Adrenal gland (tissue), 12 donors: ENCODE data around the gene ADCY2. TPM values are rescaled to one million over a fixed set of nuclear protein-coding genes. Genes with fewer than 3 reads are reported as not detected.

Experiments
- DNase-seq, 7 donors: peaks; one replicate each; pipeline ENCODE4 v3.0.0-alpha.2; 2019 to 2020
- H3K27ac ChIP-seq, 5 donors: fragments of 200-600 bp; sonication (generic) in 4 of 5; 1 replicate in 3 of 5; 2 replicates in 2 of 5; pipeline versions ENCODE4 v1.5.1 to v1.8.0; 2016 to 2020; ENCODE audit warnings: mild to moderate bottlenecking in 1 of 5
- H3K27me3 ChIP-seq: fragments of 200-600 bp; 2 replicates; pipeline ENCODE4 v1.8.0; 2021
- H3K36me3 ChIP-seq, 2 donors: fragments of 200-600 bp; replicated peaks in 1 of 2; 1 replicate in 1 of 2; 2 replicates in 1 of 2; pipeline versions ENCODE4 v1.5.1 to v1.8.0; 2018 to 2022
- H3K4me1 ChIP-seq, 2 donors: fragments of 200-600 bp; replicated peaks in 1 of 2; 1 replicate in 1 of 2; 2 replicates in 1 of 2; pipeline versions ENCODE4 v1.5.1 to v1.8.0; 2018 to 2021
- H3K4me3 ChIP-seq, 4 donors: fragments of 200-600 bp; sonication (generic) in 3 of 4; one replicate each; pipeline ENCODE4 v1.5.1; 2016 to 2018
- H3K9me3 ChIP-seq, 3 donors: fragments of 200-600 bp; sonication (generic) in 1 of 3; replicated peaks in 1 of 3; 1 replicate in 2 of 3; 2 replicates in 1 of 3; pipeline versions ENCODE4 v1.5.1 to v1.8.0; 2016 to 2021
- CTCF ChIP-seq, 6 experiments: fragments of 450-650 bp in 4 of 6; fragments of 200-600 bp in 2 of 6; sonication (generic) in 1 of 6; IDR thresholded peaks; 1 replicate in 5 of 6; 2 replicates in 1 of 6; pipeline versions ENCODE4 v1.5.1 to v1.8.0; 2016 to 2021; ENCODE audit warnings: antibody characterized with exemption in 6 of 6, mild to moderate bottlenecking in 2 of 6, moderate library complexity in 1 of 6
- POLR2A ChIP-seq, 2 donors: fragments of 450-650 bp; IDR thresholded peaks; one replicate each; pipeline ENCODE4 v1.6.1; 2017; ENCODE audit warnings: antibody characterized with exemption in 2 of 2, mild to moderate bottlenecking in 2 of 2, moderate library complexity in 1 of 2
- WGBS, 4 donors: extraction: QIAGEN DNeasy Blood & Tissue Kit in 2 of 4; methylation state at CpG; one replicate each; pipeline versions ENCODE4 v1.1.5 to v1.1.7; 2013 to 2017; 5-methylcytosine and 5-hydroxymethylcytosine counted together
- intact Hi-C, 2 donors: fragments of 100-400 bp; cut with DNase I; formaldehyde crosslinking; loops; one replicate each; pipeline versions ENCODE4 v1.14.1 to v1.15.0; 2022 to 2023
- polyA plus RNA-seq, 3 donors: library from polyadenylated mRNA; stranded (reverse); fragments of 200-250 nt in 2 of 3; fragments of 350-450 nt in 1 of 3; fragmentation: Illumina TruSeq in 1 of 3; extraction: RNeasy Lipid Tissue Mini Kit (QIAGEN cat#74804) in 1 of 3; gene quantifications; one replicate each; pipeline ENCODE4 v1.2.3, GENCODE V29; 2013 to 2014
- total RNA-seq, 9 donors: library from RNA; depleted of rRNA in 4 of 9; stranded (reverse); fragments of >200 nt in 4 of 9; fragments of 120-200 nt in 1 of 9; fragmentation: NEBNext Ultra II Directional in 1 of 9; extraction: Animal tissue kit (Norgen Biotek cat#: 25700) in 1 of 9; gene quantifications; one replicate each; pipeline versions ENCODE4 v1.1.0 to v1.2.4, GENCODE V29; 2013 to 2023
- donor health status: healthy with polysubstance abuse.
- donor health status: Bipolar disorder and iron deficiency.
- donor health status: DM: yes; HTN: yes; CAD: no.
- donor health status: DM: no; HTN: no; CAD: no.
- donor health status: DM: no; HTN: no; CAD: no.
- donor health status: DM: yes; HTN: yes; CAD: no.

ADCY2 gene
- total and polyA plus RNA-seq, 12 donors: 0.85 to 6.6 (median 2.3) TPM

DNA sequence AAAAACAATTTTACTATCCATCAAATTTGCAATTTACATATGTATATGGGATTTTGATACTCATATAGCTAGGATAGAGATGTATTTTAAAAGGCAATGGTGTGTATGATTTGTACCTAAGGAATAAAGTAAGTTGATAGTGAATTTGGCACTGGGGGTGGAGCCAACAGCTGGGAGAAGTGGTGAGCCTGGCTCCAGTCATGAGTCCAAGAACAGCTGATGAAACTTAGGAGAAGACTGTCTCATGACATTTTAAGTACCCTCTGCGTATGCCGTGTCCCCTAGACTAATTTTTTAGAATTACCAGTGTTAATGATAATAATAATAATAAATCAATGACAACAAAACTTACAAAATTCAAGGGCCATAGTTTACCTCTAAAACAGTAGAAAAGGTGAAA is 181.4 kb downstream of the ADCY2 start:
- H3K27ac ChIP-seq: no peak overlapping the region
- intact Hi-C loops: no loop called here
- H3K27me3 ChIP-seq: no peaks in the 10 kb centered on the region
- H3K9me3 ChIP-seq: no peaks in the 10 kb centered on the region
- no peaks in the 10 kb centered on the region for H3K4me1 ChIP-seq
- no peaks in the 10 kb centered on the region for H3K36me3 ChIP-seq
- DNase-seq: no peak
- TF ChIP-seq CTCF (IDR thresholded peaks at IDR 0.05) (no peak), POLR2A (IDR thresholded peaks at IDR 0.05) (no peak)
- WGBS, 4 donors: 83 to 96% (median 90%) methylated on average over 2 of the region's 2 CpGs
- no peak overlapping the region for H3K4me3 ChIP-seq

DNA sequence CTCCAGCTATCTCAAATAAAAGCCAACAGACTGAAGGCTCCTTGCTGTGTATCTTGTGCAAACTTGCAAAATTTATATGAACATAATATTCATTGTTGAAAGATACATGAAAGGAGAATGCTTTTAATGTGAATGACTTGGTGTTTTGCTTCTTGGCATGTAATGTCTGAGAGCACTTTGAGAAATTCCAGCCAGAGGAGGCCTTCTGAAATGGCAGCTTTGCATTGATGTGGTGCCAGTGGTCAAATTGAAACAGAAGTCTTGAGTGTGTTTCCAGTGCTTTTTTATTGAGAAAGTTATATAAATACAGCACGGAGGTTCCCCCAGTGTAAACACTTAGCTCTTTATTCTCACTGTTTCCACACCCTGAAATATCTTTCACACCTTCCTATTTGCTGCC is 182.1 kb downstream of the ADCY2 start:
- no peak for DNase-seq
- Histone ChIP-seq H3K27me3 (no peaks in the 10 kb centered on the region), H3K36me3 (no peaks in the 10 kb centered on the region), H3K4me3 (no peak overlapping the region), H3K9me3 (no peaks in the 10 kb centered on the region), H3K4me1 (no peaks in the 10 kb centered on the region), H3K27ac (no peak overlapping the region)
- 69 to 92% (median 79%) methylated on average over 1 of the region's 1 CpG for WGBS, 4 donors
- TF ChIP-seq CTCF (IDR thresholded peaks at IDR 0.05) (no peak), POLR2A (IDR thresholded peaks at IDR 0.05) (no peak)
- intact Hi-C loops: no loop called here

GRCh38 chr5:7584749-7585148 is 188.8 kb downstream of the ADCY2 start:
- Histone ChIP-seq H3K27ac (no peak overlapping the region), H3K4me3 (no peak overlapping the region), H3K9me3 (no peaks in the 10 kb centered on the region), H3K27me3 (no peaks in the 10 kb centered on the region), H3K36me3 (no peaks in the 10 kb centered on the region), H3K4me1 (no peaks in the 10 kb centered on the region)
- DNase-seq: no peak
- TF ChIP-seq CTCF (IDR thresholded peaks at IDR 0.05): no peak
- WGBS, 4 donors: 86 to 92% (median 90%) methylated on average over 2 of the region's 2 CpGs
- intact Hi-C loops: no loop called here

DNA sequence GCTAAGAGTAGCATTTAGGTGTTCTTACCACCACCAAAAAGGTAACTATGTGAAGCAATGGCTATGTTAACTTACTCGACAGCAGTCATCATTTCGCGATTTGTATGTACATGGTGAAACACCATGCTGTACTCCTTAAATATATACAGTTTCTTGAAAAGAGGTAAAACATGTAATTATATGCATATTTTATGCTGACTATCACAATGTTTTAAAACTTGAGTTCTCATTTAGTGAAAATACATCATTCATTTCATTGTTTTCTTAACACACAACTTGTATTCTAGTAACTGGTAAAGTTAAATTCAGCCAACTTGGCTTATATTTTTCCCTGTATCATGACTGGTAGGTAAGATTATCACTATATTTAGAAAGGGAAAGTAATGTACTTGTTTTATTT is 189.9 kb downstream of the ADCY2 start:
- intact Hi-C loops: no loop called here
- Histone ChIP-seq H3K9me3 (no peaks in the 10 kb centered on the region), H3K27me3 (no peaks in the 10 kb centered on the region), H3K36me3 (no peaks in the 10 kb centered on the region), H3K4me1 (no peaks in the 10 kb centered on the region), H3K4me3 (no peak overlapping the region), H3K27ac (no peak overlapping the region)
- WGBS, 4 donors: 87 to 96% (median 94%) methylated on average over 3 of the region's 3 CpGs
- DNase-seq: no peak
- no peak for TF ChIP-seq POLR2A (IDR thresholded peaks at IDR 0.05)
- TF ChIP-seq CTCF (IDR thresholded peaks at IDR 0.05): no peak
